C4-2B (cell line): ENCODE measurements around the gene MEP1A.

Source experiments
- ZFX ChIP-seq: fragments of 450-650 bp; IDR thresholded peaks from 2 replicates; pipeline ENCODE4 v1.6.1; 2017
- TF ChIP-seq, protein P1 (sequence below): fragments of 450-650 bp; conservative IDR thresholded peaks from 2 replicates; pipeline ENCODE4 v1.5.1; 2017; ENCODE audit warnings: mild to moderate bottlenecking

DNA sequence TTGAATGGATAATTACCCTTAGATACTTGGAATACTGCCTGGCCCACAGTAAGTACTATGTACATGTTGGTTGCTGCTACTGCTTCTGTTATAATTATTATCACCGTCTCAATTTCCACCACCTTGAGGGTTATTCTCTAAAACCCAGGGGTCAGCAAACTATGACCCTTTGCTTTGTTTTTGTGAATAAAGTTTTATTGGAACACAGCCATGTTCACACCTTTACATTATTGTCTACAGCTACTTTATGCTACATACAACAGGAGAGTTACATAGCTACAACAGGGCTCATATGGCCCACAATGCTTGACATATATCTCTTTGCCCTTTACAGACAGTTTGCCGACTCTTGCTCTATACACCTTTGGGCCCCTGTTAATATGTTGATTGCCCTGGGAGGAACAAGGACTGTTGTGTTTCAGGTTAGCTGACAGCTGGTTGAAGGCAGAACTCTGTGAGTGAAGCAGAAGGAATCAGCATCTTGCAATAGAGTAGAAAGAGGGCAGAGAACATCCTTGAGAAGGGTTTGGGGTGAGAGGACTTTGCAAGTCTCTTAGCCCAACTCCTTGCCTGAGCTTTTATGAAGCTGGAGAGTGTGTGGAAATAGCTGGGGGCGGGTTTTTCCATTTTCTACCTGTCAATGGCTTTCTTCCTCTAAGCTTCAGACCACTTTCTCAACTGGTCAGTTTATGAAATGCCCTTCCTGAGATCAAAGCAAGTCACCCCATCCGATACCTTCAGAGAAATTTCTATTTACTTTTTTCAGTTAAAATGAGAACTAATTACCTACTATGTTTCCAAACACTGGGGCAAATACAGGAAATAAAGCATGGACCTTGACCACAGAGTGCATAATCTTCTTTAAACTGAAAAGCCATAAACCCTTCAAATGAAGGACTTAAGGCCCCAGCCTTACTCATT is 3.5 kb upstream of the MEP1A start:
- TF ChIP-seq, protein P1, sequence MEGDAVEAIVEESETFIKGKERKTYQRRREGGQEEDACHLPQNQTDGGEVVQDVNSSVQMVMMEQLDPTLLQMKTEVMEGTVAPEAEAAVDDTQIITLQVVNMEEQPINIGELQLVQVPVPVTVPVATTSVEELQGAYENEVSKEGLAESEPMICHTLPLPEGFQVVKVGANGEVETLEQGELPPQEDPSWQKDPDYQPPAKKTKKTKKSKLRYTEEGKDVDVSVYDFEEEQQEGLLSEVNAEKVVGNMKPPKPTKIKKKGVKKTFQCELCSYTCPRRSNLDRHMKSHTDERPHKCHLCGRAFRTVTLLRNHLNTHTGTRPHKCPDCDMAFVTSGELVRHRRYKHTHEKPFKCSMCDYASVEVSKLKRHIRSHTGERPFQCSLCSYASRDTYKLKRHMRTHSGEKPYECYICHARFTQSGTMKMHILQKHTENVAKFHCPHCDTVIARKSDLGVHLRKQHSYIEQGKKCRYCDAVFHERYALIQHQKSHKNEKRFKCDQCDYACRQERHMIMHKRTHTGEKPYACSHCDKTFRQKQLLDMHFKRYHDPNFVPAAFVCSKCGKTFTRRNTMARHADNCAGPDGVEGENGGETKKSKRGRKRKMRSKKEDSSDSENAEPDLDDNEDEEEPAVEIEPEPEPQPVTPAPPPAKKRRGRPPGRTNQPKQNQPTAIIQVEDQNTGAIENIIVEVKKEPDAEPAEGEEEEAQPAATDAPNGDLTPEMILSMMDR = no peak
- no peak for TF ChIP-seq ZFX
